NCI-H2171 (cell line): ENCODE data around the gene OR4M2.
"Not testable (repeated sequence)": the region's sequence is repeated elsewhere in the genome, so short reads cannot be mapped to it uniquely, and the experiment has no call there.

Experiments used
- DNase-seq: peaks from one replicate; lab custom pipeline; 2025; lab: John Stamatoyannopoulos, UW

The OR4M2 gene

GRCh38 chr15:22080227-22080626 is at the start of gene OR4M2:
Gene OR4M2 (plus strand): TSS chr15:22080527. CDS start chr15:22080625, 98 bp downstream.
- DNase-seq: not testable (repeated sequence)

GRCh38 chr15:22069267-22069666 is 11.1 kb upstream of the OR4M2 start:
- DNase-seq: not testable (repeated sequence)

- not testable (repeated sequence) for DNase-seq
These were observed 1.1 kb downstream of the OR4M2 start for GRCh38 chr15:22081386-22081785.

- DNase-seq: not testable (repeated sequence)
These were observed 18.4 kb downstream of the OR4M2 start for GRCh38 chr15:22098616-22099253.

- not testable (repeated sequence) for DNase-seq
These were observed 19.1 kb downstream of the OR4M2 start for GRCh38 chr15:22099289-22099891.

- DNase-seq: not testable (repeated sequence)
These were observed 41.7 kb downstream of the OR4M2 start for GRCh38 chr15:22122033-22122432.
